ENCODE data around the gene RBM39. TPM values are rescaled to one million over a fixed set of nuclear protein-coding genes. Genes with fewer than 3 reads are reported as not detected.
A peak's percentile ranks its signal among the peaks of the same experiment; 100 is the strongest.
"Not testable (repeated sequence)": the region's sequence is repeated elsewhere in the genome, so short reads cannot be mapped to it uniquely, and the experiment has no call there.

The RBM39 gene
- total RNA-seq = 100 to 1,000 TPM; 231 to 462 (median 427) TPM

DNA sequence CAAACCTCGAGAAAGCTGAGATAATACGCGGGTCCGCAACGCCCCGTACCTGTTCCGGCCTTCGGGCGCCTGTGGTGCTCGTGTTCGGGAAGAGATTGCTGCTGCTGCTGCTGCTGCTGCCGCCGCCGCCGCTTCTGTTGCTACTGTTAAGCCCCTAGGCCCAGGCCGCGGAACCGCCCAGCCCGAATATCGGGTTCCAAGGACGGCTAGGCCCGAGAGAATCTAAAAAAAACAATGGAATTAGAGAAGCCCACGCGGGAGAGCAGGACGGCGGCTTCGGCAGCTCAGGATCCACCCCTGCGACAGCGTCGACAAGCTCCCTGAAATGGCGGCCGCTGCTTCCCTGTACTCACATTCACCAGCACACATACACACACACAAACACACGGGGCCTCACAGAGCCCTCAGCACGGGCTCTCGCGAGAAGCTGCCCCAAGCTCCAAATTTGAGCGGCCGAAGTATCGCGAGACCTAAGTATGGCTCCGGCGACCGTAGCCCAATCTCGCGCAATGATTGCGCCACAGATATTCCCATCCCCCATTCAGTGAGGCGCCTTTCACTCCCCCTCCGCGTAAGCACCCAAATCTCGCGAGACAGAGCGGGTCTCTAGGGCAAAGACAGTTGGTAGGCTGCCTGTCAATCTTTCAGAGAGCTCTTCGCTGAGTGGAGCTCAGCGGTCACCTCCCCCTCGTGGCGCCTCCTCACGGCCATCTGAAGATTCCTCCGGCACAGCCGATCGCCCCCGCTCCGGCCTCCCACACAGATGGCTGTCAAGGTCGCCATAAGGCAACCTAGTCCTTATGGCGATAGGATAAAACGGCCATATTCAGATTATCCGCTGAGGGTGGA, at the start of gene RBM39:
Gene RBM39, minus strand, starts transcription at position 369 of the 849 bp plus-strand sequence. CDS start 1,386 bp downstream, outside the sequence.
- no peak for TF ChIP-seq CTCF (IDR thresholded peaks at IDR 0.05)
- peak; percentile 94 for ATAC-seq (ENCODE audit: low FRiP score)
- peak; percentile 100 for DNase-seq (ENCODE audit: low spot score)

GRCh38 chr20:35791821-35792220, 49.8 kb upstream of the RBM39 start:
- no peak for DNase-seq (ENCODE audit: low spot score)
- peak; percentile 88 for ATAC-seq (ENCODE audit: low FRiP score)
- no peak for TF ChIP-seq CTCF (IDR thresholded peaks at IDR 0.05)

DNA sequence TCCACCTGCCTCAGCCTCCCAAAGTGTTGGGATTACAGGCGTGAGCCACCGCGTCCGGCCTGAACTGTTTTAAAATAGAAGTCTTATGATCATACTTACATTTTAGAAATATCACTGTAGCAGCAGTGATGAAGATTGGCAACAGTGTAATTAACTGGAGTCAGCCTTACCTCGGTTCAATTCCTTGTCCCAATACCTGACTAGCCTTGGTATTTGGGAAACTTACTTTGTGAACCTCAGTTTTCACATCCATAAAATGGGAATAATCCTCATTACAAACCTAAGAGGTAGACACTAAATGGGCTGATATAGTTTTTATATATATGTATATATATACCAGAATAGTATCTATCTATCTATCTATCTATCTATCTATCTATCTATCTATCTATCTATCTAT, 49.0 kb upstream of the RBM39 start:
- ATAC-seq (ENCODE audit: low FRiP score) = no peak
- TF ChIP-seq CTCF (IDR thresholded peaks at IDR 0.05) = no peak
- DNase-seq (ENCODE audit: low spot score) = no peak

GRCh38 chr20:35788796-35789195, 46.7 kb upstream of the RBM39 start:
- DNase-seq (ENCODE audit: low spot score) (no peak), ATAC-seq (ENCODE audit: low FRiP score) (no peak)

GRCh38 chr20:35785541-35785940, 43.5 kb upstream of the RBM39 start:
- not testable (repeated sequence) for ATAC-seq (ENCODE audit: low FRiP score); DNase-seq (ENCODE audit: low spot score)

More at GRCh38 chr20:35788796-35789195, 46.7 kb upstream of the RBM39 start:
- no peak for TF ChIP-seq CTCF (IDR thresholded peaks at IDR 0.05)

- ATAC-seq (ENCODE audit: low FRiP score) = not testable (repeated sequence)
Observed at GRCh38 chr20:35783811-35784210, 41.8 kb upstream of the RBM39 start.

DNA sequence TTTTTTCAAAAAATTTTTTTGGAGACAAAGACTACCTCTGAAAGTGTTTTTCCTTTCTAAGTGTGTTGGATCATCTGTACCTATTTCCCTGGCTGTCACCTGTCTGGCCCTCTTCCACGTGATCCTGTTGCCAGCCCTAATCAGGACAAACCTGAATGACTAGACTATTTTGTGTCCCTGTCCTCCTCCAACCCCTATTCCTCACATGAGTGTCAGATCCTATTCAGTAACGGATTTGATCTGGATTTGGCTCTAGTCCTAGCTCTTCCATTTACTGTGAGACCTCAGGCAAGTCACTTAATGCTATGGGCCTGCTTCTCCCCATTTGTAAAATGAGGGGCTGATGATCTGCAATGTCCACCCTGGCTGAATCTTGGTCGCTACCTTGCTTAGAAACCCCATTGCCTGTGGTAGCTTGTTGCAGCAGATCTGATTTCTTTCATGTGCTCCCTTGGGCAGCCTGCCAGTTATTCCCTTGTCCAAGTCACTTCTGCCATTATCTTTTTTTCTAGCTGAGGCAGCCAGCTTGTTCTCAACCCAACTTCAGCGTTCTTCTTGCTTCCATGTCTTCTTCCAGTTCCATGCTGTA, 34.5 kb upstream of the RBM39 start:
- TF ChIP-seq CTCF (IDR thresholded peaks at IDR 0.05) = no peak
- no peak for ATAC-seq (ENCODE audit: low FRiP score)
- peak; percentile 43 for DNase-seq (ENCODE audit: low spot score)

More at GRCh38 chr20:35783811-35784210, 41.8 kb upstream of the RBM39 start:
- not testable (repeated sequence) for DNase-seq (ENCODE audit: low spot score)

GRCh38 chr20:35774391-35774790, 32.3 kb upstream of the RBM39 start:
- DNase-seq (ENCODE audit: low spot score) (no peak), ATAC-seq (ENCODE audit: low FRiP score) (no peak)
- no peak for TF ChIP-seq CTCF (IDR thresholded peaks at IDR 0.05)
